H1 (cell line): ENCODE results near the gene STAM2. TPM values are rescaled to one million over a fixed set of nuclear protein-coding genes. Genes with fewer than 3 reads are reported as not detected.

Experiments
- CTCF ChIA-PET: fragments of 300-600 bp; sonication (Branson Sonifier 250); formaldehyde crosslinking; loops from one replicate; lab custom pipeline; 2021; ENCODE audit not compliant: partially characterized antibody; lab: Charles Lee
- POLR2A ChIA-PET: fragments of 300-600 bp; sonication (Branson Sonifier 250); formaldehyde crosslinking; loops from one replicate; lab custom pipeline; 2021; ENCODE audit warnings: inconsistent platforms; ENCODE audit not compliant: partially characterized antibody; lab: Charles Lee
- DNase-seq, 2 experiments: peaks; one replicate each; pipeline versions ENCODE4 v3.0.0 to v3.0.0-alpha.2; 2010 to 2022; ENCODE audit warnings: low spot score in 2 of 2, low read depth in 1 of 2, mixed read lengths in 1 of 2
- FAIRE-seq: peaks from 2 replicates; lab custom pipeline; 2011; peaks lifted over from hg19 to GRCh38; lab: Jason Lieb, UNC
- H2AFZ ChIP-seq: 2 replicates; pipeline ENCODE4 v1.8.1; 2012; ENCODE audit warnings: low read length, inconsistent platforms
- H2AK5ac ChIP-seq: 2 replicates; pipeline ENCODE4 v1.6.1; 2013; ENCODE audit warnings: low read depth, low read length
- H2BK120ac ChIP-seq: replicated peaks from 2 replicates; pipeline ENCODE3; 2013; ENCODE audit warnings: low read depth, low read length, inconsistent platforms
- H2BK12ac ChIP-seq: 2 replicates; pipeline ENCODE4 v1.6.1; 2013; ENCODE audit warnings: low read depth, low read length
- H2BK15ac ChIP-seq: 2 replicates; pipeline ENCODE4 v1.6.1; 2013; ENCODE audit warnings: low read length
- H2BK20ac ChIP-seq: 2 replicates; pipeline ENCODE4 v1.6.1; 2013; ENCODE audit warnings: low read length
- H2BK5ac ChIP-seq: 2 replicates; pipeline ENCODE4 v1.6.1; 2013; ENCODE audit warnings: low read depth, low read length
- H3K14ac ChIP-seq: 2 replicates; pipeline ENCODE4 v1.6.1; 2013; ENCODE audit warnings: inconsistent platforms; ENCODE audit not compliant: insufficient read length
- H3K18ac ChIP-seq: 2 replicates; pipeline ENCODE4 v1.6.1; 2013; ENCODE audit warnings: low read length; ENCODE audit errors: extremely low read depth
- H3K23ac ChIP-seq: 2 replicates; pipeline ENCODE4 v1.6.1; 2013; ENCODE audit warnings: inconsistent platforms; ENCODE audit not compliant: insufficient read length
- H3K23me2 ChIP-seq: 2 replicates; pipeline ENCODE4 v1.6.1; 2013; ENCODE audit warnings: low read depth, low read length
- H3K27ac ChIP-seq: 2 replicates; pipeline ENCODE4 v1.6.1; 2011; ENCODE audit warnings: low read depth, low read length, inconsistent platforms
- H3K27me3 ChIP-seq, 4 experiments: replicated peaks in 1 of 4; 1 replicate in 1 of 4; 2 replicates in 3 of 4; pipeline versions ENCODE4 v1.6.1 to v1.8.1; 2011 to 2013; ENCODE audit warnings: low read length in 3 of 4, mild to moderate bottlenecking in 3 of 4, inconsistent platforms in 2 of 4, mixed read lengths in 2 of 4, moderate library complexity in 1 of 4; ENCODE audit not compliant: control insufficient read depth in 3 of 4, insufficient read depth in 3 of 4; ENCODE audit errors: extremely low read depth in 1 of 4
- H3K36me3 ChIP-seq, 4 experiments: 2 replicates each; pipeline versions ENCODE4 v1.6.1 to v1.8.1; 2011 to 2013; ENCODE audit warnings: mild to moderate bottlenecking in 4 of 4, low read length in 3 of 4, moderate library complexity in 2 of 4, control low read depth in 1 of 4, inconsistent platforms in 1 of 4; ENCODE audit not compliant: insufficient read depth in 4 of 4, control insufficient read depth in 2 of 4
- H3K4ac ChIP-seq: replicated peaks from 2 replicates; pipeline ENCODE3; 2013; ENCODE audit warnings: low read length, low read depth, mixed read lengths, inconsistent platforms; ENCODE audit not compliant: insufficient read length
- H3K4me1 ChIP-seq, 4 experiments: replicated peaks in 1 of 4; 1 replicate in 1 of 4; 2 replicates in 3 of 4; pipeline versions ENCODE4 v1.6.1 to v1.8.1; 2011 to 2013; ENCODE audit warnings: low read length in 3 of 4, inconsistent platforms in 2 of 4, mixed read lengths in 1 of 4; ENCODE audit not compliant: insufficient read depth in 4 of 4, control insufficient read depth in 3 of 4
- H3K4me2 ChIP-seq, 2 experiments: 2 replicates each; pipeline versions ENCODE4 v1.6.1 to v1.8.1; 2011 to 2013; ENCODE audit warnings: low read depth in 2 of 2, low read length in 2 of 2, control low read depth in 1 of 2, inconsistent platforms in 1 of 2, mild to moderate bottlenecking in 1 of 2; ENCODE audit not compliant: insufficient read depth in 1 of 2
- H3K4me3 ChIP-seq, 4 experiments: fragments of 200-600, 300-600 bp in 1 of 4; sonication (generic), shearing (Covaris generic), sonication (Bioruptor Twin) in 1 of 4; 2 replicates each; pipeline versions ENCODE4 v1.5.1 to v1.8.1; 2011 to 2016; ENCODE audit warnings: low read length in 4 of 4, low read depth in 3 of 4, control low read depth in 2 of 4, inconsistent platforms in 2 of 4, mild to moderate bottlenecking in 2 of 4, mixed read lengths in 1 of 4, moderate library complexity in 1 of 4; ENCODE audit not compliant: insufficient read depth in 2 of 4; ENCODE audit errors: extremely low read depth in 1 of 4
- H3K56ac ChIP-seq: replicated peaks from 2 replicates; pipeline ENCODE3; 2013; ENCODE audit warnings: low read depth, mild to moderate bottlenecking, mixed read lengths, low read length, inconsistent platforms; ENCODE audit not compliant: insufficient read length
- H3K79me1 ChIP-seq: 2 replicates; pipeline ENCODE4 v1.6.1; 2013; ENCODE audit warnings: low read depth, low read length, control low read depth
- H3K79me2 ChIP-seq, 2 experiments: 2 replicates each; pipeline versions ENCODE4 v1.6.1 to v1.8.1; 2012 to 2013; ENCODE audit warnings: low read length in 2 of 2, mild to moderate bottlenecking in 2 of 2, inconsistent platforms in 1 of 2; ENCODE audit not compliant: insufficient read depth in 2 of 2, control insufficient read depth in 1 of 2
- H3K9ac ChIP-seq, 4 experiments: replicated peaks in 1 of 4; 1 replicate in 1 of 4; 2 replicates in 3 of 4; pipeline versions ENCODE4 v1.6.1 to v1.8.1; 2011 to 2013; ENCODE audit warnings: low read depth in 3 of 4, low read length in 3 of 4, control low read depth in 2 of 4, mild to moderate bottlenecking in 2 of 4, moderate library complexity in 2 of 4, inconsistent platforms in 1 of 4; ENCODE audit errors: extremely low read depth in 1 of 4
- H3K9me3 ChIP-seq, 2 experiments: 2 replicates each; pipeline versions ENCODE4 v1.6.1 to v1.8.1; 2012 to 2013; ENCODE audit warnings: mild to moderate bottlenecking in 2 of 2, moderate library complexity in 2 of 2, control low read depth in 1 of 2, inconsistent platforms in 1 of 2, low read depth in 1 of 2, low read length in 1 of 2, mixed read lengths in 1 of 2; ENCODE audit not compliant: insufficient read depth in 2 of 2
- H4K20me1 ChIP-seq, 2 experiments: replicated peaks in 1 of 2; 2 replicates each; pipeline versions ENCODE3 to v1.8.1; 2011 to 2013; ENCODE audit warnings: inconsistent platforms in 2 of 2, low read length in 2 of 2, mild to moderate bottlenecking in 1 of 2; ENCODE audit not compliant: insufficient read depth in 2 of 2, control insufficient read depth in 1 of 2
- H4K5ac ChIP-seq: 2 replicates; pipeline ENCODE4 v1.6.1; 2013; ENCODE audit warnings: low read length, low read depth, mixed read lengths, inconsistent platforms; ENCODE audit not compliant: insufficient read length
- H4K8ac ChIP-seq: 2 replicates; pipeline ENCODE4 v1.8.0; 2013; ENCODE audit warnings: mild to moderate bottlenecking, moderate library complexity, low read length, inconsistent platforms; ENCODE audit not compliant: insufficient read depth; ENCODE audit errors: extremely low read depth
- H4K91ac ChIP-seq: replicated peaks from 2 replicates; pipeline ENCODE3; 2013; ENCODE audit warnings: low read length, mixed read lengths, inconsistent platforms; ENCODE audit not compliant: insufficient read length
- RBBP5 ChIP-seq: IDR thresholded peaks from 2 replicates; pipeline ENCODE4 v1.7.1; 2012; ENCODE audit warnings: low read depth, mild to moderate bottlenecking, inconsistent platforms, low read length, moderate library complexity, borderline replicate concordance
- WGBS, 2 experiments: shearing (Covaris generic) in 1 of 2; methylation state at CpG; one replicate each; pipeline versions ENCODE4 v1.1.6 to v1.1.7; 2013 to 2015; ENCODE audit warnings: low lambda C conversion rate in 2 of 2, mixed read lengths in 2 of 2, inconsistent platforms in 1 of 2, low coverage in 1 of 2, missing lambda C conversion rate in 1 of 2; ENCODE audit not compliant: insufficient replicate concordance in 2 of 2, insufficient coverage in 1 of 2, insufficient read length in 1 of 2; ENCODE audit errors: extremely low coverage in 1 of 2, missing lambda C conversion rate in 1 of 2; 5-methylcytosine and 5-hydroxymethylcytosine counted together
- polyA plus RNA-seq, 7 experiments: library from polyadenylated mRNA; depleted of rRNA in 3 of 7; stranded (reverse) in 5 of 7; unstranded in 2 of 7; fragments of >200 nt in 5 of 7; fragments of 200-250 nt in 2 of 7; gene quantifications; 1 replicate in 5 of 7; 2 replicates in 1 of 7; 4 replicates in 1 of 7; pipeline versions ENCODE4 v1.2.1 to v1.2.3, GENCODE V29; 2011 to 2013; ENCODE audit warnings: missing spikeins in 2 of 7, mixed read lengths in 2 of 7
- total RNA-seq: library from RNA; stranded (reverse); fragmentation: NEBNext Ultra II Directional; extraction: Animal tissue kit (Norgen Biotek cat#: 25700); gene quantifications from 2 replicates; pipeline ENCODE4 v1.2.1, GENCODE V29; 2021

The STAM2 gene
- total and polyA plus RNA-seq, 2 of the 8 experiments (the other 6 are each of a cell fraction or from before 2014, with no cell fraction given) = 5.4 to 9.4 TPM

GRCh38 chr2:152186262-152186661, 10.7 kb upstream of the STAM2 start:
- Histone ChIP-seq H2BK120ac (no peak overlapping the region), H2BK20ac (no peak overlapping the region), H3K4me2 (no peak overlapping the region), H3K79me2 (no peaks in the 10 kb centered on the region), H3K9me3 (0 out of 4 replicates have a peak, but pooled peaks cover under 1% of the 10 kb centered on the region in 2 experiments), H2BK12ac (no peak overlapping the region), H3K27ac (no peak overlapping the region), H3K79me1 (no peaks in the 10 kb centered on the region), H2BK5ac (no peak overlapping the region), H3K9ac (no peak overlapping the region), H4K8ac (no peak overlapping the region), H2AFZ (no peak overlapping the region), H4K5ac (no peak overlapping the region), H3K14ac (no peak overlapping the region), H2AK5ac (no peak overlapping the region), H3K23me2 (no peaks in the 10 kb centered on the region), H3K4me3 (no peak overlapping the region), H4K91ac (no peak overlapping the region), H3K4me1 (no peaks in the 10 kb centered on the region), H3K36me3 (no peaks in the 10 kb centered on the region), H3K23ac (no peak overlapping the region), H2BK15ac (no peak overlapping the region), H3K4ac (no peak overlapping the region)
- DNase-seq = no peak
- ChIA-PET POLR2A (no interaction called here), CTCF (interaction anchor here (0.9 to 2.3 kb wide), 4 partner anchors 117 to 449 kb away, joined by 3 to 15 read pairs (median 4); no protein-coding TSS in a partner anchor)
- 92% methylated on average over 3 of the region's 3 CpGs; no CpG with 5 or more reads in 1 of the 2 experiments for WGBS, 2 experiments
- TF ChIP-seq RBBP5 = no peak
- TF ChIP-seq, all 59 proteins: peak for 0
- Histone ChIP-seq H3K56ac (no peak overlapping the region), H4K20me1 (no peaks in the 10 kb centered on the region), H3K18ac (no peak overlapping the region), H3K27me3 (peaks cover 11 to 22% (median 15%) of the 10 kb centered on the region in 4 experiments; a peak in 6 of 7 replicates)
- FAIRE-seq = no peak
